Gastroesophageal sphincter (tissue), 4 donors: ENCODE data around the gene EPHA8. TPM values are rescaled to one million over a fixed set of nuclear protein-coding genes. Genes with fewer than 3 reads are reported as not detected.
A peak's percentile ranks its signal among the peaks of the same experiment; 100 is the strongest.

Experiments
- ATAC-seq: fragments of 150-250 bp; one replicate; pipeline ENCODE4 v1.9.1; 2016; ENCODE audit warnings: mild to moderate bottlenecking, moderate library complexity
- H3K27ac ChIP-seq, 4 donors: fragments of 200-600 bp; sonication (generic) in 3 of 4; 1 replicate in 3 of 4; 2 replicates in 1 of 4; pipeline ENCODE4 v1.5.1; 2016 to 2019
- H3K27me3 ChIP-seq: fragments of 200-600 bp; sonication (generic); one replicate; pipeline ENCODE4 v1.5.1; 2019
- H3K36me3 ChIP-seq, 2 donors: fragments of 200-600 bp; sonication (generic); one replicate each; pipeline ENCODE4 v1.5.1; 2019; ENCODE audit warnings: control low read depth in 1 of 2
- H3K4me1 ChIP-seq, 3 donors: fragments of 200-600 bp; sonication (generic); 1 replicate in 2 of 3; 2 replicates in 1 of 3; pipeline ENCODE4 v1.5.1; 2016 to 2019; ENCODE audit warnings: control low read depth in 2 of 3
- H3K4me3 ChIP-seq, 2 donors: fragments of 200-600 bp; sonication (generic); one replicate each; pipeline ENCODE4 v1.5.1; 2019; ENCODE audit warnings: mild to moderate bottlenecking in 1 of 2, moderate library complexity in 1 of 2
- H3K9me3 ChIP-seq, 3 donors: fragments of 200-600 bp; sonication (generic); one replicate each; pipeline ENCODE4 v1.5.1; 2017 to 2019; ENCODE audit warnings: control low read depth in 2 of 3
- EP300 ChIP-seq: sonication (generic); formaldehyde crosslinking; IDR thresholded peaks from one replicate; pipeline ENCODE4 v1.6.1; 2017; ENCODE audit warnings: antibody characterized with exemption, mild to moderate bottlenecking
- POLR2A ChIP-seq, 2 donors: fragments of 450-650 bp; IDR thresholded peaks; one replicate each; pipeline ENCODE4 v1.6.1; 2017; ENCODE audit warnings: antibody characterized with exemption in 2 of 2, mild to moderate bottlenecking in 2 of 2, moderate library complexity in 1 of 2
- POLR2AphosphoS5 ChIP-seq: sonication (generic); formaldehyde crosslinking; IDR thresholded peaks from one replicate; pipeline ENCODE4 v1.6.1; 2017; ENCODE audit warnings: antibody characterized with exemption
- WGBS, 2 donors: methylation state at CpG; one replicate each; pipeline ENCODE4 v1.1.5; 2018; ENCODE audit warnings: low coverage in 1 of 2; 5-methylcytosine and 5-hydroxymethylcytosine counted together
- total RNA-seq, 4 donors: library from RNA; depleted of rRNA; stranded (reverse); fragments of >200 nt; gene quantifications; one replicate each; pipeline ENCODE4 v1.1.0, GENCODE V29; 2016
- TF ChIP-seq, protein P1 (sequence below), 4 experiments: fragments of 200-600 bp in 2 of 4; fragments of 450-650 bp in 2 of 4; sonication (generic) in 1 of 4; IDR thresholded peaks; one replicate each; pipeline ENCODE4 v1.5.1; 2017 to 2019; ENCODE audit warnings: antibody characterized with exemption in 4 of 4, mild to moderate bottlenecking in 2 of 4, moderate library complexity in 2 of 4

EPHA8 gene
- total RNA-seq, 4 donors from 2014 or later = 0.08 to 0.37 (median 0.13) TPM; not detected in 1

- TF ChIP-seq EP300 (no peak), POLR2AphosphoS5 (no peak), POLR2A (IDR thresholded peaks at IDR 0.05) (no peak)
- TF ChIP-seq, protein P1, sequence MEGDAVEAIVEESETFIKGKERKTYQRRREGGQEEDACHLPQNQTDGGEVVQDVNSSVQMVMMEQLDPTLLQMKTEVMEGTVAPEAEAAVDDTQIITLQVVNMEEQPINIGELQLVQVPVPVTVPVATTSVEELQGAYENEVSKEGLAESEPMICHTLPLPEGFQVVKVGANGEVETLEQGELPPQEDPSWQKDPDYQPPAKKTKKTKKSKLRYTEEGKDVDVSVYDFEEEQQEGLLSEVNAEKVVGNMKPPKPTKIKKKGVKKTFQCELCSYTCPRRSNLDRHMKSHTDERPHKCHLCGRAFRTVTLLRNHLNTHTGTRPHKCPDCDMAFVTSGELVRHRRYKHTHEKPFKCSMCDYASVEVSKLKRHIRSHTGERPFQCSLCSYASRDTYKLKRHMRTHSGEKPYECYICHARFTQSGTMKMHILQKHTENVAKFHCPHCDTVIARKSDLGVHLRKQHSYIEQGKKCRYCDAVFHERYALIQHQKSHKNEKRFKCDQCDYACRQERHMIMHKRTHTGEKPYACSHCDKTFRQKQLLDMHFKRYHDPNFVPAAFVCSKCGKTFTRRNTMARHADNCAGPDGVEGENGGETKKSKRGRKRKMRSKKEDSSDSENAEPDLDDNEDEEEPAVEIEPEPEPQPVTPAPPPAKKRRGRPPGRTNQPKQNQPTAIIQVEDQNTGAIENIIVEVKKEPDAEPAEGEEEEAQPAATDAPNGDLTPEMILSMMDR (IDR thresholded peaks at IDR 0.05) = no peak
- ATAC-seq = no peak
- Histone ChIP-seq H3K4me3 (peak overlapping the region in 1 of 2 donors; percentile 41), H3K4me1 (peaks cover 0 to 10% (median 0%) of the 10 kb centered on the region in 3 donors), H3K27me3 (peaks cover 39% of the 10 kb centered on the region), H3K27ac (no peak overlapping the region), H3K9me3 (no peaks in the 10 kb centered on the region), H3K36me3 (no peaks in the 10 kb centered on the region)
- WGBS, 2 donors = 59 to 81% methylated on average over 3 to 4 of the region's 7 CpGs
Measured at GRCh38 chr1:22645931-22646330, 82.6 kb downstream of the EPHA8 start.

DNA sequence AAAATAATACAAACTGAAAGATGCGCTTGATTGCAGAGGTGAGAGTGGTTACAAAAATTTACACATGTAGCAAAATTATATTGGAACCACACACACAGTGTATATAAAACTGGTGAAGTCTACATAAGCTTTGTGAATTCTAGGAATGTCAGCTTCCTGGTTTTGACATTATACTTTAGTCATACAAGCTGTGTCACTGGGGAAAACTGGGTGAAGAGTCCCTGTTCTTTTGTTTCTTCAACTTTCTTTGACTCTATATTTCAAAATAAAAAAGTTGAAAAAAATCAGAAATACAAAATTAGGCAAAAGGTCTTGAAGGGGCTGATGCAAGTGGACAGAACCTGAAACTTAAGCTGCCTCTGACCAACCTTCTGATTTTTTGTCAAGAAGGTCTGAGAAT, 83.1 kb downstream of the EPHA8 start:
- no peak overlapping the region for H3K27ac ChIP-seq
- WGBS, 2 donors = 8 to 80% methylated on average over 1 of the region's 1 CpG
- no peak for ATAC-seq
- TF ChIP-seq EP300 (no peak), POLR2AphosphoS5 (no peak), POLR2A (IDR thresholded peaks at IDR 0.05) (no peak)
- TF ChIP-seq, protein P1 (IDR thresholded peaks at IDR 0.05) = no peak
- H3K4me3 ChIP-seq = peak overlapping the region in 1 of 2 donors; percentile 41
- peaks cover 34% of the 10 kb centered on the region for H3K27me3 ChIP-seq
- H3K9me3 ChIP-seq = no peaks in the 10 kb centered on the region
- H3K4me1 ChIP-seq = peaks cover 0 to 10% (median 0%) of the 10 kb centered on the region in 3 donors
- no peaks in the 10 kb centered on the region for H3K36me3 ChIP-seq

- no peak for ATAC-seq
- no peak overlapping the region for H3K27ac ChIP-seq
- no peaks in the 10 kb centered on the region for H3K36me3 ChIP-seq
- TF ChIP-seq POLR2AphosphoS5 (no peak), EP300 (no peak), POLR2A (IDR thresholded peaks at IDR 0.05) (no peak)
- TF ChIP-seq, protein P1 (IDR thresholded peaks at IDR 0.05) = no peak
- H3K4me1 ChIP-seq = no peaks in the 10 kb centered on the region
- 84 to 100% methylated on average over 3 to 12 of the region's 13 CpGs for WGBS, 2 donors
- H3K9me3 ChIP-seq = no peaks in the 10 kb centered on the region
- peaks cover 36% of the 10 kb centered on the region for H3K27me3 ChIP-seq
- H3K4me3 ChIP-seq = no peak overlapping the region
Measured at GRCh38 chr1:22650089-22650693, 86.9 kb downstream of the EPHA8 start.

DNA sequence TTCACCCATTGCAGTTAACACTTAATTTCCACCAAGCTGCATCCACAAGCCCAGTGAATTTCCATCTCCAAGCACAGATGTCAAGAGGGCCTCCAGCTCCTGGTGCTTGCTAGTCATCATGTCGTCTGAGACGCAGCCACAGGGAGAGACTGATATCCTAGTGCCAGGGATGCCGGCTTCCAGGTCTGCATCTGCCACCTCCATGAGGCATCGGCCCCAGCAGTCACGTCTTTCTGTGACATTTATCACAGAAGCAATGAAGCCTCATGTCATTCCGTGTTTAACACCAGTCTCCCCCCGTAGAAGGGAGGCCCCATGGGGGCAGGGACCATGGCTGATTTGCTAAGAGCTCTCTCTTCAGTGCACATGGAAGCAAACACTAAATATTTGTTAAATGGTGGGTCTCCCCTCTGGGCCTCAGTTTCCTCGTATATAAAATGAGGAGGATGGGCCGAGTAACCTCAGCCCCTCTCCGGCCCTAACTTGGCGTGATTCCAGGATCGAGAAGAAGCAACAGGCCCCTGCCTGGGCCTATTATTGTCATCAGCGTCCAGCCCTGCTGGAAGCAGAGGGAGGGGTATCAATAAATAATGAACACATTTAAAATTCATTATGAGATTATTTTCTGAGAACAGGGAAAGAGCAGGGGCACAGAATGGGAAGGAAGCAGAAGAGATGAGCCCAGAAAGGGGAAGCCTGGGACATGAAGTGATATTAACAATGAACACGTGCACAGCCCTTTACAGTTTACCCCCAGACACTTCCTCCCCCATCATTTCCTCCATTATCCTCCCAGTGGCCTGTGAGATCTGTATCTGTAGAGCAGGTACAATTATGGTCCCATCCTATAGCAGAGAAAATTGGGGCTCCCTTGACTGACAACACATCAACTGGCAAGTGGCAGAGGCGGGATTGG, 88.9 kb downstream of the EPHA8 start:
- no peak overlapping the region for H3K4me3 ChIP-seq
- H3K27me3 ChIP-seq = peaks cover 52% of the 10 kb centered on the region
- TF ChIP-seq POLR2AphosphoS5 (no peak), POLR2A (IDR thresholded peaks at IDR 0.05) (no peak), EP300 (no peak)
- TF ChIP-seq, protein P1 (IDR thresholded peaks at IDR 0.05) = no peak
- no peak overlapping the region for H3K27ac ChIP-seq
- no peaks in the 10 kb centered on the region for H3K4me1 ChIP-seq
- H3K9me3 ChIP-seq = no peaks in the 10 kb centered on the region
- 58 to 62% methylated on average over 6 to 11 of the region's 15 CpGs for WGBS, 2 donors
- peak; percentile 48 for ATAC-seq
- no peaks in the 10 kb centered on the region for H3K36me3 ChIP-seq
